Body of pancreas (tissue), 4 donors: ENCODE measurements around the gene OLIG2. TPM values are rescaled to one million over a fixed set of nuclear protein-coding genes. Genes with fewer than 3 reads are reported as not detected.

Experiments
- ATAC-seq: fragments of 150-250 bp; one replicate; pipeline ENCODE4 v1.9.1; 2016
- DNase-seq, 4 donors: peaks; one replicate each; pipeline ENCODE4 v3.0.0-alpha.2; 2019
- H3K27ac ChIP-seq, 4 donors: fragments of 200-600 bp; sonication (generic); 1 replicate in 3 of 4; 2 replicates in 1 of 4; pipeline versions ENCODE4 v1.5.1 to v1.6.1; 2016 to 2019; ENCODE audit warnings: mild to moderate bottlenecking in 1 of 4, mixed read lengths in 1 of 4, moderate library complexity in 1 of 4
- H3K27me3 ChIP-seq, 2 donors: fragments of 200-600 bp; sonication (generic); one replicate each; pipeline ENCODE4 v1.6.0; 2016; ENCODE audit warnings: mild to moderate bottlenecking in 1 of 2
- H3K36me3 ChIP-seq, 2 donors: fragments of 200-600 bp; sonication (generic); replicated peaks in 1 of 2; 2 replicates each; pipeline ENCODE4 v1.5.1; 2016; ENCODE audit warnings: low read depth in 2 of 2; ENCODE audit not compliant: insufficient read depth in 1 of 2
- H3K4me1 ChIP-seq: fragments of 200-600 bp; sonication (generic); one replicate; pipeline ENCODE4 v1.6.0; 2016
- H3K4me3 ChIP-seq, 2 donors: fragments of 200-600 bp; sonication (generic); 1 replicate in 1 of 2; 2 replicates in 1 of 2; pipeline ENCODE4 v1.5.1; 2016 to 2019
- H3K9me3 ChIP-seq, 3 donors: fragments of 200-600 bp; sonication (generic); 1 replicate in 2 of 3; 2 replicates in 1 of 3; pipeline ENCODE4 v1.5.1; 2016
- CTCF ChIP-seq, 7 experiments: fragments of 450-650 bp in 4 of 7; fragments of 200-600 bp in 3 of 7; sonication (generic) in 3 of 7; IDR thresholded peaks; one replicate each; pipeline ENCODE4 v1.5.1; 2016 to 2019; ENCODE audit warnings: antibody characterized with exemption in 7 of 7
- POLR2A ChIP-seq, 3 donors: fragments of 450-650 bp; IDR thresholded peaks; one replicate each; pipeline ENCODE4 v1.6.1; 2016; ENCODE audit warnings: antibody characterized with exemption in 3 of 3, mild to moderate bottlenecking in 2 of 3
- WGBS, 2 donors: methylation state at CpG; one replicate each; pipeline ENCODE4 v1.1.5; 2017; 5-methylcytosine and 5-hydroxymethylcytosine counted together
- intact Hi-C: fragments of 100-400 bp; cut with DNase I; formaldehyde crosslinking; loops from one replicate; pipeline ENCODE4 v1.15.1; 2023
- total RNA-seq, 2 donors: library from RNA; depleted of rRNA; stranded (reverse); fragments of >200 nt; gene quantifications; one replicate each; pipeline ENCODE4 v1.1.0, GENCODE V29; 2016

OLIG2 gene
- total RNA-seq, 2 donors from 2014 or later = not detected

GRCh38 chr21:33013626-33014025 is 12.1 kb upstream of the OLIG2 start:
- H3K36me3 ChIP-seq = no peaks in the 10 kb centered on the region
- no peaks in the 10 kb centered on the region for H3K27me3 ChIP-seq
- TF ChIP-seq CTCF (IDR thresholded peaks at IDR 0.05) = no peak
- TF ChIP-seq POLR2A (IDR thresholded peaks at IDR 0.05) = no peak
- intact Hi-C loops = no loop called here
- WGBS, 2 donors = 39 to 80% methylated on average over 1 to 3 of the region's 3 CpGs
- H3K27ac ChIP-seq = no peak overlapping the region
- no peaks in the 10 kb centered on the region for H3K4me1 ChIP-seq
- no peak for ATAC-seq
- H3K4me3 ChIP-seq = no peak overlapping the region
- H3K9me3 ChIP-seq = no peaks in the 10 kb centered on the region
- no peak for DNase-seq

- no peak for TF ChIP-seq POLR2A (IDR thresholded peaks at IDR 0.05)
- TF ChIP-seq CTCF (IDR thresholded peaks at IDR 0.05) = no peak
- intact Hi-C loops = no loop called here
- 76% methylated on average over 2 of the region's 2 CpGs for WGBS, 2 donors
- Histone ChIP-seq H3K27ac (no peak overlapping the region), H3K9me3 (no peaks in the 10 kb centered on the region), H3K36me3 (no peaks in the 10 kb centered on the region), H3K27me3 (no peaks in the 10 kb centered on the region), H3K4me1 (no peaks in the 10 kb centered on the region), H3K4me3 (no peak overlapping the region)
- ATAC-seq = no peak
- DNase-seq = no peak
Measured at GRCh38 chr21:33014331-33014730, 11.4 kb upstream of the OLIG2 start.

GRCh38 chr21:33015096-33015495 is 10.6 kb upstream of the OLIG2 start:
- H3K9me3 ChIP-seq = no peaks in the 10 kb centered on the region

GRCh38 chr21:33015756-33016155 is 10.0 kb upstream of the OLIG2 start:
- Histone ChIP-seq H3K36me3 (no peaks in the 10 kb centered on the region), H3K4me3 (no peak overlapping the region), H3K27ac (no peak overlapping the region), H3K9me3 (no peaks in the 10 kb centered on the region), H3K4me1 (peaks cover 10% of the 10 kb centered on the region), H3K27me3 (peaks cover 0 to 5% of the 10 kb centered on the region in 2 donors)
- ATAC-seq (no peak), DNase-seq (no peak)
- WGBS, 2 donors = 71 to 76% methylated on average over 3 of the region's 3 CpGs
- TF ChIP-seq POLR2A (IDR thresholded peaks at IDR 0.05) = no peak
- TF ChIP-seq CTCF (IDR thresholded peaks at IDR 0.05) = no peak
- intact Hi-C loops = no loop called here

More at GRCh38 chr21:33015096-33015495, 10.6 kb upstream of the OLIG2 start:
- Histone ChIP-seq H3K4me1 (peaks cover 7% of the 10 kb centered on the region), H3K36me3 (no peaks in the 10 kb centered on the region), H3K27me3 (peaks cover 0 to 2% of the 10 kb centered on the region in 2 donors), H3K27ac (no peak overlapping the region), H3K4me3 (no peak overlapping the region)
- TF ChIP-seq CTCF (IDR thresholded peaks at IDR 0.05) (no peak), POLR2A (IDR thresholded peaks at IDR 0.05) (no peak)
- DNase-seq = no peak
- no peak for ATAC-seq
- intact Hi-C loops = no loop called here
- 39 to 47% methylated on average over 4 of the region's 4 CpGs for WGBS, 2 donors

DNA sequence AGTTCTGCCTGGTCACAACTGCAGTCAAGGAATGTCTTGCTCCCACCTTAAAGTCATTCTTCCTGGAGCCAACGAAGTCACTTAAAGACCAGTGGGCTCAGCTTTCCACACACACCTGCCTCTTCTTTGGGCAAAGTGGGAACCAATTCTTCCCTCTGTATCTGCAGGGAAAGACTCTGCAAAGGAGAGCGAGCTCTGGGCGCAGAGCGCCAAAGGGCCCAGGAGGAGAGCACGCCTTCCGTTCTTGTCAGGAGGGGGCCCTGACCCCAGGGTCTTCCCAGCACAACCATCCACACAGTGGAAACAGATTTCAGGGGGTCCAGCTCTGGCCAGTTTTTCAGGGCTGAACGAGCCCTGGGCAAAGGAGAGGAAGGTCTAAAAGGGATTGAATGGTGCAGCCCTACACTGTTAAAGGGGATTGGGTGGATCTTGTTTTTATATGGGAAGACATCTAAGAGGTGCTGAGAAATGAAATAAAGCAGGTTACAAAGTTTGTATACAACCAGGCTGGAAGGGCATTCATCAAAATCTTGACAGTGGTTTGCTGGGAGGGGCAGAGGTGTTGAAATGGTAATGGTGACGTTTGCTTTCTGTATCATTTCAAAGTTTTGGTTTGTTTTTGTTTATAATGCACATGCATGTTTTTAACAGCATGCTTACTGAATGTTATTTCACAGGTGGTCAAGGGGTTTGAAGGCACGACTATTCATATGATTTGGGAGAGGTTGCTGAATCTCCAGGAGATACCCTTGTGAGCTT is 6.8 kb upstream of the OLIG2 start:
- intact Hi-C loops = no loop called here
- WGBS, 2 donors = 9 to 18% methylated on average over 9 of the region's 9 CpGs
- peaks cover 19% of the 10 kb centered on the region for H3K4me1 ChIP-seq
- no peak overlapping the region for H3K27ac ChIP-seq
- no peak overlapping the region for H3K4me3 ChIP-seq
- ATAC-seq (no peak), DNase-seq (no peak)
- H3K36me3 ChIP-seq = no peaks in the 10 kb centered on the region
- no peaks in the 10 kb centered on the region for H3K9me3 ChIP-seq
- TF ChIP-seq CTCF (IDR thresholded peaks at IDR 0.05) (no peak), POLR2A (IDR thresholded peaks at IDR 0.05) (no peak)
- peaks cover 0 to 26% of the 10 kb centered on the region in 2 donors for H3K27me3 ChIP-seq
